Measurements from ENCODE around the gene P2RX6. TPM values are rescaled to one million over a fixed set of nuclear protein-coding genes. Genes with fewer than 3 reads are reported as not detected.
A peak's percentile ranks its signal among the peaks of the same experiment; 100 is the strongest.

The P2RX6 gene
- total and polyA plus RNA-seq, 9 of the 15 experiments (the other 6 are each of a cell fraction or from before 2014, with no cell fraction given) = 0.01 to 3.9 (median 1.5) TPM; not detected in 1

DNA sequence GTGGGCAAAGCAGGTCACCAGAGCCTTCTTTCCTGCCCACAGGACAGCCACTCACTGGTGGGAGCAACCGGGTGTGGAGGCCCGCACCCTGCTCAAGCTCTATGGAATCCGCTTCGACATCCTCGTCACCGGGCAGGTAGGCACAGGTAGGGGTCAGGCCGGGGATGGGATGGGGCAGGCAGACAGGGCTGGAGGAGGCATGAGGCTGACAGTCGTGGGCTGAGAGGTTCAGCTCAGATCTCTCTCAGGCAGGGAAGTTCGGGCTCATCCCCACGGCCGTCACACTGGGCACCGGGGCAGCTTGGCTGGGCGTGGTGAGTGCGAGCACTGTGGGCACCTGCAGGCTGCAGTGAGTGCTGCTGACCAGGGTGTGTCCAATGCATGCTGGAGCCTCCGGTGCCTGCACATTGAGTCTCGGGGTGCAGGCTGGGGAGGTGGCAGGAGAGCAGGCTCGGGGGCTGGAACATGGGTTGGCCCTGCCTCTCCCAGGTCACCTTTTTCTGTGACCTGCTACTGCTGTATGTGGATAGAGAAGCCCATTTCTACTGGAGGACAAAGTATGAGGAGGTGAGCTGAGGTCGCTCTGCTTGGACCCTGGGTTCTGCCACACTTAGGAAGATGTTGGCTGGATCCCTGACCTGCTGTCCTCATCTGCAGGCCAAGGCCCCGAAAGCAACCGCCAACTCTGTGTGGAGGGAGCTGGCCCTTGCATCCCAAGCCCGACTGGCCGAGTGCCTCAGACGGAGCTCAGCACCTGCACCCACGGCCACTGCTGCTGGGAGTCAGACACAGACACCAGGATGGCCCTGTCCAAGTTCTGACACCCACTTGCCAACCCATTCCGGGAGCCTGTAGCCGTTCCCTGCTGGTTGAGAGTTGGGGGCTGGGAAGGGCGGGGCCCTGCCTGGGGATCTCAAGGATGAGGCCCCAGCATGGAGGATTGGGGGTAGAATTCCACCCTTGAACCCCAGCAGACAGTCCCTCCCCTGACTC lies 11.1 kb downstream of the P2RX6 start (continued):
- 0 out of 2 replicates have a peak, but pooled peaks have one; percentile 38 for TF ChIP-seq GMEB1 (CRISPR knock-in tag; IDR thresholded peaks at IDR 0.05)

- in situ Hi-C loops (cut with MboI) = no loop called here
- no peaks in the 10 kb centered on the region for H3K79me2 ChIP-seq (ENCODE audit: control insufficient read depth, insufficient read depth, low read length)
- no peak overlapping the region for H2AFZ ChIP-seq (ENCODE audit: low read depth, low read length)
- H3K27me3 ChIP-seq (ENCODE audit: control insufficient read depth in 2 of 2, insufficient read depth in 2 of 2, low read length in 2 of 2) = peaks cover 45 to 70% of the 10 kb centered on the region in 2 experiments; a peak in 4 of 5 replicates
- H3K4me1 ChIP-seq (replicated peaks in 1 of 2; ENCODE audit: control insufficient read depth in 2 of 2, insufficient read depth in 2 of 2, low read length in 2 of 2) = peaks cover 0 to 61% of the 10 kb centered on the region in 2 experiments; a peak in 3 of 5 replicates
- peak in 1 of 4 experiments; percentile 64 for DNase-seq (ENCODE audit: extremely low read depth in 1 of 4, low spot score in 3 of 4)
- ChIA-PET CTCF (ENCODE audit: low intra/inter-chr PET ratio) (no interaction called here), POLR2A (interaction anchor here (0.5 to 10.2 kb wide), 9 partner anchors 9 to 1277 kb away, joined by 3 to 120 read pairs (median 5); partner anchors contain the start of genes LRRC74B, P2RX6 and THAP7)
- H3K4me3 ChIP-seq = no peak overlapping the region
- H3K27ac ChIP-seq (ENCODE audit: extremely low read depth, low read depth, low read length) = no peak overlapping the region
- H3K4me2 ChIP-seq (ENCODE audit: insufficient read depth, low read length) = no peak overlapping the region
- H3K9me3 ChIP-seq (replicated peaks; ENCODE audit: control insufficient read depth, insufficient read depth, low read depth, low read length) = no peaks in the 10 kb centered on the region
- WGBS (ENCODE audit: insufficient coverage, low coverage, missing lambda C conversion rate) = 9% methylated on average over 14 of the region's 14 CpGs
- no peak for FAIRE-seq
- peaks cover 4% of the 10 kb centered on the region for H3K9me1 ChIP-seq (ENCODE audit: control insufficient read depth, insufficient read depth, low read length)
- peak overlapping the region in 1 of 2 experiments; percentile 32; a peak in 2 of 4 replicates for H3K9ac ChIP-seq (ENCODE audit: insufficient read depth in 1 of 2, low read depth in 2 of 2, low read length in 2 of 2)
- H4K20me1 ChIP-seq (replicated peaks; ENCODE audit: control insufficient read depth, insufficient read depth, low read length) = peaks cover 50% of the 10 kb centered on the region
- ATAC-seq = no peak
- intact Hi-C loops (cut with micrococcal nuclease) = no loop called here
- no TSS peak for BruUV-seq (replicated peaks)
- no peaks in the 10 kb centered on the region for H3K36me3 ChIP-seq (ENCODE audit: control insufficient read depth, insufficient read depth, low read length)
- TF ChIP-seq PML (IDR thresholded peaks at IDR 0.05; ENCODE audit: low read length) (no peak), E2F3 (CRISPR knock-in tag; IDR thresholded peaks at IDR 0.05) (peak; percentile 65; the same call in 1 of the 2 replicates), CBX5 (IDR thresholded peaks at IDR 0.05; ENCODE audit: borderline replicate concordance, low read depth) (no peak), JUNB (CRISPR knock-in tag; conservative IDR thresholded peaks at IDR 0.05) (peak; percentile 38; the same call in 1 of the 2 replicates), ESRRB (CRISPR knock-in tag; IDR thresholded peaks at IDR 0.05; ENCODE audit: borderline replicate concordance) (no peak), IFI16 (CRISPR knock-in tag; IDR thresholded peaks at IDR 0.05) (no peak), PURB (CRISPR knock-in tag; IDR thresholded peaks at IDR 0.05; ENCODE audit: low read depth) (peak; percentile 13; the same call in 1 of the 2 replicates), KLF16 (IDR thresholded peaks at IDR 0.05) (no peak), LCOR (CRISPR knock-in tag; IDR thresholded peaks at IDR 0.05) (no peak), HNRNPUL1 (IDR thresholded peaks at IDR 0.05; ENCODE audit: low read length) (no peak)
- TF ChIP-seq, protein P1, sequence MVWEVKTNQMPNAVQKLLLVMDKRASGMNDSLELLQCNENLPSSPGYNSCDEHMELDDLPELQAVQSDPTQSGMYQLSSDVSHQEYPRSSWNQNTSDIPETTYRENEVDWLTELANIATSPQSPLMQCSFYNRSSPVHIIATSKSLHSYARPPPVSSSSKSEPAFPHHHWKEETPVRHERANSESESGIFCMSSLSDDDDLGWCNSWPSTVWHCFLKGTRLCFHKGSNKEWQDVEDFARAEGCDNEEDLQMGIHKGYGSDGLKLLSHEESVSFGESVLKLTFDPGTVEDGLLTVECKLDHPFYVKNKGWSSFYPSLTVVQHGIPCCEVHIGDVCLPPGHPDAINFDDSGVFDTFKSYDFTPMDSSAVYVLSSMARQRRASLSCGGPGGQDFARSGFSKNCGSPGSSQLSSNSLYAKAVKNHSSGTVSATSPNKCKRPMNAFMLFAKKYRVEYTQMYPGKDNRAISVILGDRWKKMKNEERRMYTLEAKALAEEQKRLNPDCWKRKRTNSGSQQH (CRISPR knock-in tag; IDR thresholded peaks at IDR 0.05) = peak; percentile 63; the same call in 1 of the 2 replicates
- TF ChIP-seq, protein P2, sequence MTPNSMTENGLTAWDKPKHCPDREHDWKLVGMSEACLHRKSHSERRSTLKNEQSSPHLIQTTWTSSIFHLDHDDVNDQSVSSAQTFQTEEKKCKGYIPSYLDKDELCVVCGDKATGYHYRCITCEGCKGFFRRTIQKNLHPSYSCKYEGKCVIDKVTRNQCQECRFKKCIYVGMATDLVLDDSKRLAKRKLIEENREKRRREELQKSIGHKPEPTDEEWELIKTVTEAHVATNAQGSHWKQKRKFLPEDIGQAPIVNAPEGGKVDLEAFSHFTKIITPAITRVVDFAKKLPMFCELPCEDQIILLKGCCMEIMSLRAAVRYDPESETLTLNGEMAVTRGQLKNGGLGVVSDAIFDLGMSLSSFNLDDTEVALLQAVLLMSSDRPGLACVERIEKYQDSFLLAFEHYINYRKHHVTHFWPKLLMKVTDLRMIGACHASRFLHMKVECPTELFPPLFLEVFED (CRISPR knock-in tag; conservative IDR thresholded peaks at IDR 0.05) = peak; percentile 77; the same call in 1 of the 2 replicates
Measured at GRCh38 chr22:21026783-21027692, 12.1 kb downstream of the P2RX6 start.

All from K562 (cell line).